Naive B cell (primary cell): Measurements from ENCODE around the gene EFCAB10. TPM values are rescaled to one million over a fixed set of nuclear protein-coding genes. Genes with fewer than 3 reads are reported as not detected.

Source experiments
- ATAC-seq, 2 donors: fragments of 150-1000 bp; cut with Tn5 transposase; 2 replicates each; pipeline ENCODE4 v1.10.0; 2021; ENCODE audit warnings: low read depth in 2 of 2, mild to moderate bottlenecking in 2 of 2, moderate library complexity in 2 of 2
- DNase-seq: peaks from one replicate; pipeline ENCODE4 v3.0.0; 2022
- H3K27ac Mint-ChIP-seq, 6 donors: one replicate each; pipeline ENCODE4 v1.8.0; 2020 to 2022; ENCODE audit warnings: mild to moderate bottlenecking in 6 of 6, mixed read lengths in 6 of 6, moderate library complexity in 5 of 6, inconsistent platforms in 2 of 6
- H3K27me3 Mint-ChIP-seq, 3 donors: one replicate each; pipeline ENCODE4 v1.8.0; 2021 to 2022; ENCODE audit warnings: mixed read lengths in 3 of 3, mild to moderate bottlenecking in 1 of 3
- H3K36me3 Mint-ChIP-seq, 2 donors: one replicate each; pipeline ENCODE4 v1.8.0; 2020 to 2022; ENCODE audit warnings: mixed read lengths in 2 of 2, inconsistent platforms in 1 of 2, mild to moderate bottlenecking in 1 of 2
- H3K4me1 Mint-ChIP-seq, 3 donors: one replicate each; pipeline ENCODE4 v1.8.0; 2020 to 2022; ENCODE audit warnings: mixed read lengths in 3 of 3, inconsistent platforms in 1 of 3, mild to moderate bottlenecking in 1 of 3, moderate library complexity in 1 of 3
- H3K4me3 Mint-ChIP-seq, 8 donors: one replicate each; pipeline ENCODE4 v1.8.0; 2020 to 2022; ENCODE audit warnings: mild to moderate bottlenecking in 8 of 8, mixed read lengths in 8 of 8, moderate library complexity in 8 of 8, inconsistent platforms in 2 of 8
- H3K9me3 Mint-ChIP-seq, 7 donors: one replicate each; pipeline ENCODE4 v1.8.0; 2020 to 2022; ENCODE audit warnings: mixed read lengths in 7 of 7, mild to moderate bottlenecking in 5 of 7, inconsistent platforms in 2 of 7, moderate library complexity in 1 of 7
- polyA plus RNA-seq, 6 donors: library from polyadenylated mRNA; unstranded; fragments of 300-500 nt; fragmentation: Illumina TruSeq; gene quantifications; one replicate each; pipeline ENCODE4 v1.2.3, GENCODE V29; 2021; ENCODE audit warnings: low read depth in 6 of 6

The EFCAB10 gene
- polyA plus RNA-seq: under 1 TPM in 1 of 6 donors, not detected in 5; 0.24 TPM

GRCh38 chr7:105581066-105581811, at the start of gene EFCAB10:
Gene EFCAB10 (minus strand): TSS chr7:105581493. CDS start chr7:105581463, 30 bp downstream.
- Mint-ChIP-seq H3K9me3 (peaks cover 0 to 16% (median 8%) of the 10 kb centered on the region in 7 donors), H3K4me3 (peak within 1 kb of the TSS; percentile 36 to 87 (median 76)), H3K27me3 (peaks cover 8 to 20% (median 10%) of the 10 kb centered on the region in 3 donors), H3K36me3 (peaks cover 0 to 16% of the 10 kb centered on the region in 2 donors), H3K27ac (peak within 1 kb of the TSS in 3 of 6 donors; percentile 26 to 83 (median 66)), H3K4me1 (peaks cover 8 to 10% (median 9%) of the 10 kb centered on the region in 3 donors)
- ATAC-seq: peak; percentile 61 to 71
- peak; percentile 17 for DNase-seq

GRCh38 chr7:105625986-105626385, 44.7 kb upstream of the EFCAB10 start:
- no peak for ATAC-seq
- H3K4me3 Mint-ChIP-seq: no peak overlapping the region
- no peaks in the 10 kb centered on the region for H3K4me1 Mint-ChIP-seq
- no peaks in the 10 kb centered on the region for H3K27me3 Mint-ChIP-seq
- H3K9me3 Mint-ChIP-seq: peaks cover 3 to 13% (median 8%) of the 10 kb centered on the region in 7 donors
- H3K36me3 Mint-ChIP-seq: peaks cover 32 to 50% of the 10 kb centered on the region in 2 donors
- no peak for DNase-seq
- peak overlapping the region in 1 of 6 donors; percentile 26 for H3K27ac Mint-ChIP-seq

GRCh38 chr7:105623906-105624305, 42.6 kb upstream of the EFCAB10 start:
- no peak overlapping the region for H3K4me3 Mint-ChIP-seq
- DNase-seq: no peak
- H3K27ac Mint-ChIP-seq: peak overlapping the region in 1 of 6 donors; percentile 32
- no peaks in the 10 kb centered on the region for H3K27me3 Mint-ChIP-seq
- peaks cover 28 to 56% of the 10 kb centered on the region in 2 donors for H3K36me3 Mint-ChIP-seq
- H3K4me1 Mint-ChIP-seq: no peaks in the 10 kb centered on the region
- ATAC-seq: no peak
- H3K9me3 Mint-ChIP-seq: peaks cover 3 to 13% (median 8%) of the 10 kb centered on the region in 7 donors

- no peaks in the 10 kb centered on the region for H3K4me1 Mint-ChIP-seq
- peaks cover 28 to 56% of the 10 kb centered on the region in 2 donors for H3K36me3 Mint-ChIP-seq
- H3K27ac Mint-ChIP-seq: no peak overlapping the region
- no peaks in the 10 kb centered on the region for H3K27me3 Mint-ChIP-seq
- no peak overlapping the region for H3K4me3 Mint-ChIP-seq
- DNase-seq (no peak), ATAC-seq (no peak)
- H3K9me3 Mint-ChIP-seq: peaks cover 3 to 13% (median 8%) of the 10 kb centered on the region in 7 donors
Measured at GRCh38 chr7:105623378-105623777, 42.1 kb upstream of the EFCAB10 start.

GRCh38 chr7:105622106-105622731, 40.9 kb upstream of the EFCAB10 start:
- DNase-seq (no peak), ATAC-seq (no peak)
- H3K4me3 Mint-ChIP-seq: no peak overlapping the region
- H3K36me3 Mint-ChIP-seq: peaks cover 28 to 56% of the 10 kb centered on the region in 2 donors
- H3K4me1 Mint-ChIP-seq: no peaks in the 10 kb centered on the region
- peaks cover 3 to 13% (median 8%) of the 10 kb centered on the region in 7 donors for H3K9me3 Mint-ChIP-seq
- no peaks in the 10 kb centered on the region for H3K27me3 Mint-ChIP-seq
- H3K27ac Mint-ChIP-seq: no peak overlapping the region

- Mint-ChIP-seq H3K27ac (no peak overlapping the region), H3K9me3 (peaks cover 2 to 11% (median 5%) of the 10 kb centered on the region in 7 donors)
Measured at GRCh38 chr7:105621617-105622016, 40.3 kb upstream of the EFCAB10 start.

GRCh38 chr7:105621176-105621575, 39.9 kb upstream of the EFCAB10 start:
- Mint-ChIP-seq H3K9me3 (peaks cover 0 to 6% (median 3%) of the 10 kb centered on the region in 7 donors), H3K4me3 (no peak overlapping the region), H3K4me1 (no peaks in the 10 kb centered on the region), H3K36me3 (peaks cover 19 to 48% of the 10 kb centered on the region in 2 donors), H3K27ac (no peak overlapping the region), H3K27me3 (no peaks in the 10 kb centered on the region)
- ATAC-seq (no peak), DNase-seq (no peak)

More at GRCh38 chr7:105621617-105622016, 40.3 kb upstream of the EFCAB10 start:
- H3K4me3 Mint-ChIP-seq: no peak overlapping the region
- peaks cover 24 to 52% of the 10 kb centered on the region in 2 donors for H3K36me3 Mint-ChIP-seq
- H3K4me1 Mint-ChIP-seq: no peaks in the 10 kb centered on the region
- DNase-seq: no peak
- no peak for ATAC-seq
- H3K27me3 Mint-ChIP-seq: no peaks in the 10 kb centered on the region

- Mint-ChIP-seq H3K27me3 (no peaks in the 10 kb centered on the region), H3K27ac (peak overlapping the region in 1 of 6 donors; percentile 67), H3K9me3 (no peaks in the 10 kb centered on the region), H3K4me3 (no peak overlapping the region), H3K4me1 (no peaks in the 10 kb centered on the region), H3K36me3 (peaks cover 17 to 43% of the 10 kb centered on the region in 2 donors)
- DNase-seq (no peak), ATAC-seq (no peak)
Measured at GRCh38 chr7:105619590-105619989, 38.3 kb upstream of the EFCAB10 start.

GRCh38 chr7:105618016-105618296, 36.7 kb upstream of the EFCAB10 start:
- no peaks in the 10 kb centered on the region for H3K27me3 Mint-ChIP-seq
- ATAC-seq: no peak
- H3K36me3 Mint-ChIP-seq: peaks cover 20 to 36% of the 10 kb centered on the region in 2 donors
- DNase-seq: no peak
- no peaks in the 10 kb centered on the region for H3K4me1 Mint-ChIP-seq
- no peaks in the 10 kb centered on the region for H3K9me3 Mint-ChIP-seq
- H3K27ac Mint-ChIP-seq: no peak overlapping the region
- H3K4me3 Mint-ChIP-seq: no peak overlapping the region

GRCh38 chr7:105617280-105618015, 36.2 kb upstream of the EFCAB10 start:
- no peaks in the 10 kb centered on the region for H3K4me1 Mint-ChIP-seq
- no peak overlapping the region for H3K27ac Mint-ChIP-seq
- no peaks in the 10 kb centered on the region for H3K27me3 Mint-ChIP-seq
- ATAC-seq (no peak), DNase-seq (no peak)
- H3K36me3 Mint-ChIP-seq: peaks cover 20 to 31% of the 10 kb centered on the region in 2 donors
- no peak overlapping the region for H3K4me3 Mint-ChIP-seq
- H3K9me3 Mint-ChIP-seq: no peaks in the 10 kb centered on the region

GRCh38 chr7:105614341-105614840, 33.1 kb upstream of the EFCAB10 start:
- ATAC-seq: no peak
- H3K4me3 Mint-ChIP-seq: no peak overlapping the region
- peaks cover 7 to 12% of the 10 kb centered on the region in 2 donors for H3K36me3 Mint-ChIP-seq
- no peaks in the 10 kb centered on the region for H3K4me1 Mint-ChIP-seq
- H3K27ac Mint-ChIP-seq: peak overlapping the region in 3 of 6 donors; percentile 54 to 75 (median 72)
- no peaks in the 10 kb centered on the region for H3K27me3 Mint-ChIP-seq
- H3K9me3 Mint-ChIP-seq: no peaks in the 10 kb centered on the region
- DNase-seq: no peak

- Mint-ChIP-seq H3K9me3 (no peaks in the 10 kb centered on the region), H3K4me3 (no peak overlapping the region), H3K27me3 (no peaks in the 10 kb centered on the region), H3K4me1 (no peaks in the 10 kb centered on the region), H3K36me3 (peaks cover 7 to 12% of the 10 kb centered on the region in 2 donors), H3K27ac (peak overlapping the region in 2 of 6 donors; percentile 54 to 72)
- DNase-seq (no peak), ATAC-seq (no peak)
Measured at GRCh38 chr7:105613611-105614330, 32.5 kb upstream of the EFCAB10 start.

- Mint-ChIP-seq H3K4me1 (no peaks in the 10 kb centered on the region), H3K27me3 (no peaks in the 10 kb centered on the region), H3K4me3 (no peak overlapping the region), H3K9me3 (no peaks in the 10 kb centered on the region), H3K36me3 (peaks cover 7 to 12% of the 10 kb centered on the region in 2 donors), H3K27ac (peak overlapping the region in 2 of 6 donors; percentile 33 to 74)
- ATAC-seq (no peak), DNase-seq (no peak)
Measured at GRCh38 chr7:105612806-105613205, 31.5 kb upstream of the EFCAB10 start.
